K562 (cell line): ENCODE data around the gene STK4.

ENCODE experiments used
- CBX5 ChIP-seq: IDR thresholded peaks from 2 replicates; pipeline ENCODE4 v1.6.1; 2014; ENCODE audit warnings: low read depth, borderline replicate concordance
- FOXK1 ChIP-seq: sonication (generic); formaldehyde crosslinking; IDR thresholded peaks from 2 replicates; pipeline ENCODE4 v1.8.0; 2022; ENCODE audit warnings: missing genetic modification reagents, mild to moderate bottlenecking, borderline replicate concordance
- HCFC1 ChIP-seq: IDR thresholded peaks from 2 replicates; pipeline ENCODE4 v1.6.1; 2012; ENCODE audit warnings: low read depth, low read length, improper control_type of control experiment
- JUND ChIP-seq, 2 experiments: IDR thresholded peaks; 2 replicates in 1 of 2; 3 replicates in 1 of 2; pipeline ENCODE4 v1.6.1; 2011; ENCODE audit warnings: borderline replicate concordance in 2 of 2, low read depth in 2 of 2, low read length in 2 of 2, improper control_type of control experiment in 1 of 2, missing biosample characterization in 1 of 2, missing genetic modification characterization in 1 of 2, missing genetic modification reagents in 1 of 2
- MTA1 ChIP-seq: fragments of 450-650 bp; IDR thresholded peaks from 2 replicates; pipeline ENCODE4 v1.6.1; 2017; ENCODE audit warnings: borderline replicate concordance
- NFE2L1 ChIP-seq: fragments of 450-650 bp; IDR thresholded peaks from 2 replicates; pipeline ENCODE4 v1.6.1; 2016; ENCODE audit warnings: missing genetic modification characterization, low read depth, mild to moderate bottlenecking, missing compliant biosample characterization, moderate library complexity, borderline replicate concordance
- ZNF583 ChIP-seq: fragments of 250-450 bp; sonication (Bioruptor Pico); IDR thresholded peaks from 2 replicates; pipeline ENCODE4 v1.4.0; 2020
- ZNF707 ChIP-seq: fragments of 250-450 bp; sonication (Bioruptor Pico); conservative IDR thresholded peaks from 2 replicates; pipeline ENCODE4 v1.8.0; 2022; ENCODE audit warnings: inconsistent platforms, mild to moderate bottlenecking, moderate library complexity
- ZNF785 ChIP-seq: fragments of 250-450 bp; sonication (Bioruptor Pico); IDR thresholded peaks from 2 replicates; pipeline ENCODE4 v1.4.0; 2020; ENCODE audit warnings: mild to moderate bottlenecking
- ZZZ3 ChIP-seq: fragments of 450-650 bp; IDR thresholded peaks from 2 replicates; pipeline ENCODE4 v1.6.1; 2016; ENCODE audit warnings: antibody characterized with exemption, mild to moderate bottlenecking, moderate library complexity
- TF ChIP-seq, protein P1 (sequence below), 2 experiments: fragments of 450-650 bp in 1 of 2; IDR thresholded peaks; 2 replicates each; pipeline ENCODE4 v1.6.1; 2011 to 2017; ENCODE audit warnings: low read depth in 2 of 2, antibody characterized with exemption in 1 of 2, borderline replicate concordance in 1 of 2, low read length in 1 of 2, mild to moderate bottlenecking in 1 of 2, mixed read lengths in 1 of 2; ENCODE audit not compliant: control insufficient read depth in 1 of 2
- TF ChIP-seq, protein P2 (sequence below), 3 experiments: IDR thresholded peaks in 2 of 3; conservative IDR thresholded peaks in 1 of 3; 2 replicates each; pipeline ENCODE4 v1.5.1; 2011 to 2012; ENCODE audit warnings: low read length in 3 of 3, mild to moderate bottlenecking in 3 of 3, control low read depth in 2 of 3, improper control_type of control experiment in 1 of 3, inconsistent platforms in 1 of 3, low read depth in 1 of 3, mixed read lengths in 1 of 3, moderate library complexity in 1 of 3; ENCODE audit not compliant: insufficient read depth in 2 of 3
- TF ChIP-seq, protein P3 (sequence below), 2 experiments: fragments of 450-650 bp; formaldehyde crosslinking in 1 of 2; IDR thresholded peaks; 2 replicates each; pipeline versions ENCODE4 v1.4.0 to v1.6.1; 2014 to 2020; ENCODE audit warnings: mild to moderate bottlenecking in 2 of 2, borderline replicate concordance in 1 of 2, low read depth in 1 of 2

DNA sequence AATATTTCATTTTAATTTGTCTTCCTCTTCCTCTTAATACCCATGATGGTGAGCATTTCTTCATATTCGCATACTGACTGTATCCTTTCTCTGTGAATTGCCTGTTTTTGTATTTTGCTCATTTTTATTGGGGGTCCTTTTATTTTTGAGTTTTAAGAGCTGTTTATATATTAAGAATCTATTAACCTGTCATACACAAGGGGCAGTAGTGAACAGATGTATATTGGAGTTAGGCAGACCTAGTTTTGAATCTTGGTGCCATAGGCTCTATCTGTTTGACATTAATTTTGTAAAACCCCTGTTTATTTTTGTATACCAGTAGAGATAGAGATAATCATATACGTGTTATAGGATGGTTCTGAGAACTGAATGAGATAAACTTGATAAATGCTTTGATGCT, 151.7 kb downstream of the STK4 start:
- TF ChIP-seq ZNF583 (CRISPR knock-in tag) (no peak), ZNF707 (CRISPR knock-in tag) (no peak), MTA1 (no peak), NFE2L1 (tag) (no peak), JUND (IDR thresholded peaks at IDR 0.05; ENCODE audit: borderline replicate concordance, low read depth, low read length) (no peak), JUND (tag; IDR thresholded peaks at IDR 0.05; ENCODE audit: borderline replicate concordance, low read depth, low read length) (no peak), CBX5 (no peak), ZZZ3 (no peak), ZNF785 (CRISPR knock-in tag) (no peak), HCFC1 (no peak), FOXK1 (CRISPR knock-in tag) (no peak)
- TF ChIP-seq, protein P1, sequence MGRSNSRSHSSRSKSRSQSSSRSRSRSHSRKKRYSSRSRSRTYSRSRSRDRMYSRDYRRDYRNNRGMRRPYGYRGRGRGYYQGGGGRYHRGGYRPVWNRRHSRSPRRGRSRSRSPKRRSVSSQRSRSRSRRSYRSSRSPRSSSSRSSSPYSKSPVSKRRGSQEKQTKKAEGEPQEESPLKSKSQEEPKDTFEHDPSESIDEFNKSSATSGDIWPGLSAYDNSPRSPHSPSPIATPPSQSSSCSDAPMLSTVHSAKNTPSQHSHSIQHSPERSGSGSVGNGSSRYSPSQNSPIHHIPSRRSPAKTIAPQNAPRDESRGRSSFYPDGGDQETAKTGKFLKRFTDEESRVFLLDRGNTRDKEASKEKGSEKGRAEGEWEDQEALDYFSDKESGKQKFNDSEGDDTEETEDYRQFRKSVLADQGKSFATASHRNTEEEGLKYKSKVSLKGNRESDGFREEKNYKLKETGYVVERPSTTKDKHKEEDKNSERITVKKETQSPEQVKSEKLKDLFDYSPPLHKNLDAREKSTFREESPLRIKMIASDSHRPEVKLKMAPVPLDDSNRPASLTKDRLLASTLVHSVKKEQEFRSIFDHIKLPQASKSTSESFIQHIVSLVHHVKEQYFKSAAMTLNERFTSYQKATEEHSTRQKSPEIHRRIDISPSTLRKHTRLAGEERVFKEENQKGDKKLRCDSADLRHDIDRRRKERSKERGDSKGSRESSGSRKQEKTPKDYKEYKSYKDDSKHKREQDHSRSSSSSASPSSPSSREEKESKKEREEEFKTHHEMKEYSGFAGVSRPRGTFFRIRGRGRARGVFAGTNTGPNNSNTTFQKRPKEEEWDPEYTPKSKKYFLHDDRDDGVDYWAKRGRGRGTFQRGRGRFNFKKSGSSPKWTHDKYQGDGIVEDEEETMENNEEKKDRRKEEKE (IDR thresholded peaks at IDR 0.05; ENCODE audit: borderline replicate concordance in 1 of 2, control insufficient read depth in 1 of 2, low read depth in 2 of 2, low read length in 1 of 2): no peak
- TF ChIP-seq, protein P2, sequence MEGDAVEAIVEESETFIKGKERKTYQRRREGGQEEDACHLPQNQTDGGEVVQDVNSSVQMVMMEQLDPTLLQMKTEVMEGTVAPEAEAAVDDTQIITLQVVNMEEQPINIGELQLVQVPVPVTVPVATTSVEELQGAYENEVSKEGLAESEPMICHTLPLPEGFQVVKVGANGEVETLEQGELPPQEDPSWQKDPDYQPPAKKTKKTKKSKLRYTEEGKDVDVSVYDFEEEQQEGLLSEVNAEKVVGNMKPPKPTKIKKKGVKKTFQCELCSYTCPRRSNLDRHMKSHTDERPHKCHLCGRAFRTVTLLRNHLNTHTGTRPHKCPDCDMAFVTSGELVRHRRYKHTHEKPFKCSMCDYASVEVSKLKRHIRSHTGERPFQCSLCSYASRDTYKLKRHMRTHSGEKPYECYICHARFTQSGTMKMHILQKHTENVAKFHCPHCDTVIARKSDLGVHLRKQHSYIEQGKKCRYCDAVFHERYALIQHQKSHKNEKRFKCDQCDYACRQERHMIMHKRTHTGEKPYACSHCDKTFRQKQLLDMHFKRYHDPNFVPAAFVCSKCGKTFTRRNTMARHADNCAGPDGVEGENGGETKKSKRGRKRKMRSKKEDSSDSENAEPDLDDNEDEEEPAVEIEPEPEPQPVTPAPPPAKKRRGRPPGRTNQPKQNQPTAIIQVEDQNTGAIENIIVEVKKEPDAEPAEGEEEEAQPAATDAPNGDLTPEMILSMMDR (IDR thresholded peaks at IDR 0.05 in 2 of 3, conservative IDR thresholded peaks at IDR 0.05 in 1 of 3; ENCODE audit: insufficient read depth in 2 of 3, low read depth in 1 of 3, low read length in 3 of 3): no peak
- TF ChIP-seq, protein P3, sequence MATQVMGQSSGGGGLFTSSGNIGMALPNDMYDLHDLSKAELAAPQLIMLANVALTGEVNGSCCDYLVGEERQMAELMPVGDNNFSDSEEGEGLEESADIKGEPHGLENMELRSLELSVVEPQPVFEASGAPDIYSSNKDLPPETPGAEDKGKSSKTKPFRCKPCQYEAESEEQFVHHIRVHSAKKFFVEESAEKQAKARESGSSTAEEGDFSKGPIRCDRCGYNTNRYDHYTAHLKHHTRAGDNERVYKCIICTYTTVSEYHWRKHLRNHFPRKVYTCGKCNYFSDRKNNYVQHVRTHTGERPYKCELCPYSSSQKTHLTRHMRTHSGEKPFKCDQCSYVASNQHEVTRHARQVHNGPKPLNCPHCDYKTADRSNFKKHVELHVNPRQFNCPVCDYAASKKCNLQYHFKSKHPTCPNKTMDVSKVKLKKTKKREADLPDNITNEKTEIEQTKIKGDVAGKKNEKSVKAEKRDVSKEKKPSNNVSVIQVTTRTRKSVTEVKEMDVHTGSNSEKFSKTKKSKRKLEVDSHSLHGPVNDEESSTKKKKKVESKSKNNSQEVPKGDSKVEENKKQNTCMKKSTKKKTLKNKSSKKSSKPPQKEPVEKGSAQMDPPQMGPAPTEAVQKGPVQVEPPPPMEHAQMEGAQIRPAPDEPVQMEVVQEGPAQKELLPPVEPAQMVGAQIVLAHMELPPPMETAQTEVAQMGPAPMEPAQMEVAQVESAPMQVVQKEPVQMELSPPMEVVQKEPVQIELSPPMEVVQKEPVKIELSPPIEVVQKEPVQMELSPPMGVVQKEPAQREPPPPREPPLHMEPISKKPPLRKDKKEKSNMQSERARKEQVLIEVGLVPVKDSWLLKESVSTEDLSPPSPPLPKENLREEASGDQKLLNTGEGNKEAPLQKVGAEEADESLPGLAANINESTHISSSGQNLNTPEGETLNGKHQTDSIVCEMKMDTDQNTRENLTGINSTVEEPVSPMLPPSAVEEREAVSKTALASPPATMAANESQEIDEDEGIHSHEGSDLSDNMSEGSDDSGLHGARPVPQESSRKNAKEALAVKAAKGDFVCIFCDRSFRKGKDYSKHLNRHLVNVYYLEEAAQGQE (IDR thresholded peaks at IDR 0.05; ENCODE audit: borderline replicate concordance): no peak
- TF ChIP-seq, protein P3 (CRISPR knock-in tag; IDR thresholded peaks at IDR 0.05; ENCODE audit: low read depth): no peak
